KMS-11 (cell line): ENCODE data around the gene DAPP1.

Source experiments
- H2AFZ ChIP-seq: fragments of 200-600 bp; sonication (generic); 2 replicates; pipeline ENCODE4 v1.6.1; 2016; ENCODE audit warnings: antibody characterized with exemption, mixed run types, low read depth
- H3K27ac ChIP-seq: fragments of 200-600 bp; sonication (generic); 2 replicates; pipeline ENCODE4 v1.6.1; 2016; ENCODE audit warnings: mild to moderate bottlenecking, mixed run types
- H3K27me3 ChIP-seq: fragments of 200-600 bp; sonication (generic); 2 replicates; pipeline ENCODE4 v1.6.1; 2017; ENCODE audit warnings: mild to moderate bottlenecking, low read depth, mixed run types, moderate library complexity; ENCODE audit not compliant: insufficient read depth
- H3K36me3 ChIP-seq: fragments of 200-600 bp; sonication (generic); 2 replicates; pipeline ENCODE4 v1.6.1; 2017; ENCODE audit warnings: mild to moderate bottlenecking, mixed run types; ENCODE audit not compliant: insufficient read depth
- H3K4me1 ChIP-seq: fragments of 200-600 bp; sonication (generic); 2 replicates; pipeline ENCODE4 v1.6.1; 2016; ENCODE audit warnings: mild to moderate bottlenecking, low read depth, mixed run types; ENCODE audit not compliant: poor library complexity, severe bottlenecking
- H3K4me2 ChIP-seq: fragments of 200-600 bp; sonication (generic); 2 replicates; pipeline ENCODE4 v1.7.0; 2016; ENCODE audit warnings: mild to moderate bottlenecking, mixed run types
- H3K4me3 ChIP-seq: fragments of 200-600 bp; sonication (generic); IDR thresholded peaks from 2 replicates; pipeline ENCODE4 v1.6.1; 2017; ENCODE audit warnings: low read depth, low read length, mixed read lengths; ENCODE audit not compliant: insufficient read depth
- H3K79me2 ChIP-seq: fragments of 200-600 bp; sonication (generic); 2 replicates; pipeline ENCODE4 v1.6.1; 2016; ENCODE audit warnings: low read depth, mixed run types; ENCODE audit not compliant: insufficient read depth
- H3K9ac ChIP-seq: fragments of 200-600 bp; sonication (generic); 2 replicates; pipeline ENCODE4 v1.6.1; 2016; ENCODE audit warnings: mild to moderate bottlenecking, mixed run types
- H4K20me1 ChIP-seq: fragments of 200-600 bp; sonication (generic); 2 replicates; pipeline ENCODE4 v1.6.1; 2016; ENCODE audit warnings: mild to moderate bottlenecking, mixed run types; ENCODE audit not compliant: insufficient read depth
- CTCF ChIP-seq: fragments of 200-600 bp; sonication (generic); conservative IDR thresholded peaks from 2 replicates; pipeline ENCODE4 v1.6.1; 2017; ENCODE audit warnings: low read depth, mild to moderate bottlenecking, antibody characterized with exemption, low read length, moderate library complexity, mixed read lengths

The DAPP1 gene

GRCh38 chr4:99832321-99832720 lies 15.7 kb downstream of the DAPP1 start:
- Histone ChIP-seq H2AFZ (no peak overlapping the region), H3K36me3 (no peaks in the 10 kb centered on the region), H3K79me2 (no peaks in the 10 kb centered on the region), H3K4me3 (no peak overlapping the region), H3K4me2 (no peak overlapping the region), H3K9ac (no peak overlapping the region), H3K27me3 (no peaks in the 10 kb centered on the region), H3K27ac (no peak overlapping the region), H4K20me1 (no peaks in the 10 kb centered on the region), H3K4me1 (no peaks in the 10 kb centered on the region)
- no peak for TF ChIP-seq CTCF

- H3K79me2 ChIP-seq, result no peaks in the 10 kb centered on the region
- TF ChIP-seq CTCF, result no peak
- H2AFZ ChIP-seq, result no peak overlapping the region
- no peak overlapping the region for H3K4me2 ChIP-seq
- no peaks in the 10 kb centered on the region for H3K36me3 ChIP-seq
- H3K4me1 ChIP-seq, result no peaks in the 10 kb centered on the region
- no peak overlapping the region for H3K9ac ChIP-seq
- no peaks in the 10 kb centered on the region for H3K27me3 ChIP-seq
- H4K20me1 ChIP-seq, result no peaks in the 10 kb centered on the region
- H3K27ac ChIP-seq, result no peak overlapping the region
- H3K4me3 ChIP-seq, result no peak overlapping the region
Measured at GRCh38 chr4:99832758-99833157, 16.1 kb downstream of the DAPP1 start.

GRCh38 chr4:99833756-99834155 lies 17.1 kb downstream of the DAPP1 start:
- H3K36me3 ChIP-seq, result no peaks in the 10 kb centered on the region
- H3K27ac ChIP-seq, result no peak overlapping the region
- H3K79me2 ChIP-seq, result no peaks in the 10 kb centered on the region
- H3K4me3 ChIP-seq, result no peak overlapping the region
- TF ChIP-seq CTCF, result no peak
- no peak overlapping the region for H2AFZ ChIP-seq
- no peaks in the 10 kb centered on the region for H3K4me1 ChIP-seq
- no peaks in the 10 kb centered on the region for H4K20me1 ChIP-seq
- no peak overlapping the region for H3K4me2 ChIP-seq
- H3K27me3 ChIP-seq, result no peaks in the 10 kb centered on the region
- H3K9ac ChIP-seq, result no peak overlapping the region

- no peak overlapping the region for H3K4me2 ChIP-seq
- H3K36me3 ChIP-seq, result no peaks in the 10 kb centered on the region
- no peaks in the 10 kb centered on the region for H4K20me1 ChIP-seq
- no peak for TF ChIP-seq CTCF
- no peak overlapping the region for H3K27ac ChIP-seq
- no peaks in the 10 kb centered on the region for H3K4me1 ChIP-seq
- no peak overlapping the region for H3K4me3 ChIP-seq
- H3K79me2 ChIP-seq, result no peaks in the 10 kb centered on the region
- no peaks in the 10 kb centered on the region for H3K27me3 ChIP-seq
- no peak overlapping the region for H3K9ac ChIP-seq
- H2AFZ ChIP-seq, result no peak overlapping the region
Measured at GRCh38 chr4:99834569-99834968, 17.9 kb downstream of the DAPP1 start.

- Histone ChIP-seq H3K36me3 (no peaks in the 10 kb centered on the region), H2AFZ (no peak overlapping the region), H3K4me1 (no peaks in the 10 kb centered on the region), H3K4me2 (no peak overlapping the region), H3K27ac (no peak overlapping the region), H3K79me2 (no peaks in the 10 kb centered on the region), H3K4me3 (no peak overlapping the region), H3K9ac (no peak overlapping the region), H4K20me1 (no peaks in the 10 kb centered on the region), H3K27me3 (no peaks in the 10 kb centered on the region)
- TF ChIP-seq CTCF, result no peak
Measured at GRCh38 chr4:99835942-99836341, 19.3 kb downstream of the DAPP1 start.
